Spinal cord (tissue), 10 donors: ENCODE data around the gene TNNT2. TPM values are rescaled to one million over a fixed set of nuclear protein-coding genes. Genes with fewer than 3 reads are reported as not detected.

Experiments used
- DNase-seq, 6 donors: peaks; one replicate each; pipeline versions ENCODE4 v3.0.0 to v3.0.0-alpha.2; 2013 to 2015; ENCODE audit warnings: low spot score in 6 of 6, low read depth in 4 of 6
- H3K27ac ChIP-seq: one replicate; pipeline ENCODE4 v1.5.1; 2013; ENCODE audit warnings: low read depth, low read length, control low read depth
- H3K27me3 ChIP-seq: one replicate; pipeline ENCODE4 v1.6.1; 2013; ENCODE audit warnings: low read length; ENCODE audit not compliant: control insufficient read depth, insufficient read depth
- H3K36me3 ChIP-seq: one replicate; pipeline ENCODE4 v1.6.1; 2013; ENCODE audit warnings: low read length; ENCODE audit not compliant: control insufficient read depth, insufficient read depth
- H3K4me1 ChIP-seq: one replicate; pipeline ENCODE4 v1.6.1; 2013; ENCODE audit warnings: low read length; ENCODE audit not compliant: control insufficient read depth, insufficient read depth
- H3K4me3 ChIP-seq: one replicate; pipeline ENCODE4 v1.5.1; 2013; ENCODE audit warnings: low read depth, low read length, control low read depth
- H3K9me3 ChIP-seq: one replicate; pipeline ENCODE4 v1.6.1; 2013; ENCODE audit warnings: low read length; ENCODE audit not compliant: control insufficient read depth, insufficient read depth
- WGBS: methylation state at CpG from one replicate; pipeline ENCODE4 v1.1.5; 2013; ENCODE audit warnings: missing lambda C conversion rate; ENCODE audit not compliant: insufficient coverage; 5-methylcytosine and 5-hydroxymethylcytosine counted together
- polyA plus RNA-seq, 2 donors: library from polyadenylated mRNA; unstranded; fragments of 120-200 nt; gene quantifications; one replicate each; pipeline ENCODE4 v1.2.1, GENCODE V29; 2013; ENCODE audit not compliant: insufficient read length in 2 of 2
- total RNA-seq, 2 donors: library from RNA; depleted of rRNA in 1 of 2; stranded (reverse); fragments of 120-200 nt in 1 of 2; fragments of >200 nt in 1 of 2; gene quantifications; one replicate each; pipeline versions ENCODE4 v1.2.3 to v1.2.4, GENCODE V29; 2013 to 2014
- donor health status: healthy.

The TNNT2 gene
- total and polyA plus RNA-seq, 4 donors = 1.4 to 23.4 (median 4.6) TPM

DNA sequence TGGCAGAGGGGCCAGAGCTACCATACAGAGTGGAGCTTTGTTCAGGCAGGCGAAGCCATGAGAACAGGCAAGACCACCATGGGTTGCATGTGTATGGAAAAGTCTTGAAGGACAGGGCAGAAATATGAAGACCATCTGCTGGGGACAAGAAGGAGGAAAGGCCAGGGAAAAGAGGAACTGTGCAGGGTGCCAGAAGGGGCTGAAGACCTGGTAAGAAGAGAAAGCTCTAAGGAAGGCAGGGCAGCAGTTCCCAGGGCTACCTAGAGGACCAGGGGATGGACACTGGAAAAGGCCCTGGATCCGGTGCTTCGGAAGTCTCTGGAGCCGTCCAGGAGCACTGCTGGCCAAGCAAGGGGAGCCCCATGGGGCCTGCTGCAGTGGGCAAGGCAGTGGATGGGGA, 50.8 kb downstream of the TNNT2 start:
- WGBS = 78% methylated on average over 4 of the region's 4 CpGs
- no peaks in the 10 kb centered on the region for H3K4me1 ChIP-seq
- H3K9me3 ChIP-seq = no peaks in the 10 kb centered on the region
- H3K27ac ChIP-seq = no peak overlapping the region
- no peaks in the 10 kb centered on the region for H3K27me3 ChIP-seq
- DNase-seq = no peak
- H3K36me3 ChIP-seq = no peaks in the 10 kb centered on the region
- no peak overlapping the region for H3K4me3 ChIP-seq

DNA sequence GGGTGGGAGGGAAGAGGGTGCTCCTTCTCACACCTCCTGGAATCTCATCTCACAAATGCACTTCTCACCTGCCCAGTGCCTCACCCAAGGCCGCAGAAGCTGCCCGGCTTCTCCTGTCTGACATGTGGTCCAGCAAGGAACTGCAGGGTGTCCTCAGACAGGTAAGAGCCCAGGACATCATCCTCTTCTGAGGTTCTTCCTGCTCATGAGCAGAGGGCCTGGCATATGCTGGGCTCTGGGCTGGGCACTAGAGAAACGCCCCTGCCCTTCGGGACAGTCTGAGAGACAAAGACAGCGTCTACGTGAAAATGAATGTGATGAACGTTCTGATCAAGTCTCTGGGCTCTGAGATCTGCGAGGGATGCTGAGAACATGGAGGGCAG, 51.8 kb downstream of the TNNT2 start:
- H3K9me3 ChIP-seq = no peaks in the 10 kb centered on the region
- DNase-seq = no peak
- H3K4me3 ChIP-seq = no peak overlapping the region
- WGBS = 91% methylated on average over 8 of the region's 8 CpGs
- no peaks in the 10 kb centered on the region for H3K4me1 ChIP-seq
- H3K27me3 ChIP-seq = no peaks in the 10 kb centered on the region
- H3K36me3 ChIP-seq = no peaks in the 10 kb centered on the region
- H3K27ac ChIP-seq = no peak overlapping the region

DNA sequence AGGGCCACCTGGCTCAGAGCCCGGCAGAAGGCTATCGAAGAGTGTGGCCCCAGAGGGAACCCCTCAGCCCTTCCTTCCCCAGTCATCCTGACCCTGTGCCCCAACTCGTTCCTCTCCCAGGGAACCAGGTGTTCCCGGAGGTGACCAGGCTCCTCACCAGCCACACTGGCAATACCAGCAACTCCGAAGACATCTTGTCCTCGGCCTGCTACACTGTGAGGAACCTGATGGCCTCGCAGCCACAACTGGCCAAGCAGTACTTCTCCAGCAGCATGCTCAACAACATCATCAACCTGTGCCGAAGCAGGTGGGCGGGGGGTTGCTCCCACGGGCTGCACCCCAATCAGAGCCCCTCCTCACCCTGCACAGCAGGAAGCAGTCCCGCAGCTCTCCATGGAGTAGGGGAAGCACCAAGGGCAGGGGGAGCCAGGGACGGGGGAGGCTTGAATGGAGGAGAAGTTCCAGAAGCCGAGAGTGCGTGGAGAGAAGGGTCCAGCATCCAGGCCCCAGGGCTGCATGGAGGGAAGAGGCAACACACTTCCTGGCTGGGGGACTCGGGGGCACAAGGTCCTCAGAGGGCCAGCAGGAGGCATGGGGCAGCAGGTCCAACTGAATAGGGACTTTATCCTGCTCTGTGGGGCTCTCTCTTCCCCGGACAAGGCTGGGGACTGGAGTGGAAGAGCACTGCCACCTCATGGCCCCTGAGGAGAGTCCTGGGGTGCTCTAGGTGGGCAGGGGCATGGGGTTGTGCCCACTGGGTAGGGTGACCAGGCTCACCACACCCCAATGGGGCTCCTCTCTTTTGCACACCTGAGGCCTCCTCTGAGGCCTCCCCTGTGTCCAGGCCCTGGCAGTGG, 52.4 kb downstream of the TNNT2 start:
- WGBS = 75% methylated on average over 11 of the region's 16 CpGs

DNA sequence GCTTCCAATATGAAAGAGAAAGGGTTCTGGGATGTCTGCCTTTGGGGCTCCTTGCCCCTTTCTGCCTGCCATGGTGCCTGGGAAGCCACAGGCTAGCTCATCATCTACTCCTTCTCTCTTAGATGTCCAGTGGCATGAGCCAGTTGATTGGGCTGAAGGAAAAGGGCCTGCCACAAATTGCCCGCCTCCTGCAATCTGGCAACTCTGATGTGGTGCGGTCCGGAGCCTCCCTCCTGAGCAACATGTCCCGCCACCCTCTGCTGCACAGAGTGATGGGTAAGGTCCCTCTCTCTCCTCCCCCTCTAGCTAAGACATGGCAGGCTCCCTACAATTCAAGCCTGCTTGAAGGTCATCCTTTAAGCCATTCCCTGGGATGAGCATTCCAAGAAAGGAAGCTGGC, 53.2 kb downstream of the TNNT2 start:
- WGBS = 92% methylated on average over 4 of the region's 4 CpGs
- H3K4me1 ChIP-seq = no peaks in the 10 kb centered on the region

More for the DNA sequence above, 52.4 kb downstream of the TNNT2 start:
- no peak for DNase-seq
- H3K27me3 ChIP-seq = no peaks in the 10 kb centered on the region
- no peak overlapping the region for H3K4me3 ChIP-seq
- no peak overlapping the region for H3K27ac ChIP-seq
- H3K36me3 ChIP-seq = no peaks in the 10 kb centered on the region
- H3K9me3 ChIP-seq = no peaks in the 10 kb centered on the region
- H3K4me1 ChIP-seq = no peaks in the 10 kb centered on the region

DNA sequence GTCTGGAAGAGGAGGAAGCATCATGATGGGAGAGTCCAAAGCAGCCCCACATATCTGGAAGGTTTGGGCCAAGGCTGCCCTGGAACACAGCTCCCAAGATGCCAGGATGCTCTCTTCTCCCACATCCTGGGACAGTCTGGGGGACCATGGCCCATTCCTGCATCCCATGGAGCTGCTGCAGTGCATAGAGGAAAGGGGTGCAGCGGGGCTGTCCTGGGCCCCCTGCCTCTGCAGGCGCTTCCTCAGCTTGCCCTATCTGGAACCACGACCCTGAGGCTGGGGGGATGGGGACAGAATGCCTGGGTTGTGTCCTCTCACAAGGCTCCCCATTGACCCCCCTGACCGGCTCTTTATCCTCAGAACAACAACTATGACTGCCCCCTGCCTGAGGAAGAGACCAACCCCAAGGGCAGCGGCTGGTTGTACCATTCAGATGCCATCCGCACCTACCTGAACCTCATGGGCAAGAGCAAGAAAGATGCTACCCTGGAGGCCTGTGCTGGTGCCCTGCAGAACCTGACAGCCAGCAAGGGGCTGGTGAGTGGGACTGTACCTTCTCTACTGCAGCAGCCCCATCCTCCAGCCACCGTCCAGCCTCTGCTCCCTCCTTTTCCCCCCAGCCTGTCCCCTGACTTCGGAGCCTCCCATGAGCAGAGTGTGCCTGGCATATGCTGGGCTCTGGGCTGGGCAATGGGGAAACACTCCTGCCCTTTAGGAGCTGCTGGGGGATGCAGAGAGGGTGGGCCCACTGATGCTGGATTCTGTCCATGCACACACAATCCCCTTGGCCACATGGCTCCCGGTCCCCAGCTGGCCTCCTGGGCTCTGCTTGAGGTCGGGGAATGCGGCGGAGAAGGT, 54.6 kb downstream of the TNNT2 start:
- Histone ChIP-seq H3K36me3 (no peaks in the 10 kb centered on the region), H3K27me3 (no peaks in the 10 kb centered on the region), H3K4me3 (no peak overlapping the region), H3K4me1 (no peaks in the 10 kb centered on the region), H3K27ac (no peak overlapping the region), H3K9me3 (no peaks in the 10 kb centered on the region)
- WGBS = 87% methylated on average over 9 of the region's 12 CpGs
- no peak for DNase-seq

More for the DNA sequence above, 53.2 kb downstream of the TNNT2 start:
- Histone ChIP-seq H3K27me3 (no peaks in the 10 kb centered on the region), H3K4me3 (no peak overlapping the region), H3K9me3 (no peaks in the 10 kb centered on the region), H3K27ac (no peak overlapping the region), H3K36me3 (no peaks in the 10 kb centered on the region)
- DNase-seq = no peak

DNA sequence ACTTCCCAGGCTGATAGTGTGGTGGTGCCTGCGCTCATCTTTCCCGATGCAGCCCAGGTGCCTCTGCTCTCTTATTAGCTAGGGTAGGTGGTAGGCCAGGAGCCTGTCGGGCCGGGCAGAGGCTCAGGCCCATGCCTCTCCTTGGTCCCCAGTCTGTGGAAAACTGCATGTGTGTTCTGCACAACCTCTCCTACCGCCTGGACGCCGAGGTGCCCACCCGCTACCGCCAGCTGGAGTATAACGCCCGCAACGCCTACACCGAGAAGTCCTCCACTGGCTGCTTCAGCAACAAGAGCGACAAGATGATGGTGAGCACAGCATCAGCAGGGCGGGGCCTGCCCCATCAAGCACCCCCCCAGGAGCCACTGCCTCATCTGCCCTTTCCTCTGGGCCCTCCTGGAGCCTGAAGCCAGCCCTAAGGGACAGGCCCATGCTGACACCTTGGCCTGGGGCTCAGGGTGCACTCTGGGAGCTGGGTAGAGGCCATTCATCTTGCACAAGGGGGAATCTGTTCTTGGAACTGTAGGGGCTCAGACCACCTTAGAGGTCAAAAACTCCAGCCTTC, 55.6 kb downstream of the TNNT2 start:
- H3K4me3 ChIP-seq = no peak overlapping the region
- WGBS = 88% methylated on average over 15 of the region's 15 CpGs
- no peak overlapping the region for H3K27ac ChIP-seq
- H3K9me3 ChIP-seq = no peaks in the 10 kb centered on the region
- H3K4me1 ChIP-seq = no peaks in the 10 kb centered on the region
- H3K27me3 ChIP-seq = no peaks in the 10 kb centered on the region
- no peaks in the 10 kb centered on the region for H3K36me3 ChIP-seq
- DNase-seq = no peak

DNA sequence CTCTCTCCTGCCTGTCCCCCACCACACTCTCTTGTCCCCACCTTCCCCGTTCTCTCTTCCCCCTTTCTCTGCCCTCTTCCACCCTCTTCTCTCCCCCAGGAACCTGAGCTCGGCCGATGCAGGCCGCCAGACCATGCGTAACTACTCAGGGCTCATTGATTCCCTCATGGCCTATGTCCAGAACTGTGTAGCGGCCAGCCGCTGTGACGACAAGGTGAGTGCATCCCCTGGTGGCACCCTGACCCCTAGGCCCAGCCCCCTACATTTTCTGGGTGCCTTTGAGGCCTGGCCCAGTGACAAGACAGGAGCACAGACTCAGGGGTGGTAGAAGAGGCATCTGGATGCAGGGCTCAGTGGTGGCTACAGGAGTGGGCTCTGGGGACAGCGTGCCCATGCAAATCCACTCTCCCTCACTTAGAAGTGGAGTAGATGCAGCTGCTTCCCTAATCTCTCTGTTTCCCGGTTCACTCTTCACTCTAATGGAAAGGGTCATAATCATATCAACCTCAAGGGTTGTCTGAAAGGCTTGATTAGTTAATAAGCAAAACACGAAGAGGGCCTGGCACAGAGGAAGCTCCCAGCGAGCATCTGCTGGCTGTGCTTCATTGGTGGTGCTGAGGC, 57.2 kb downstream of the TNNT2 start:
- Histone ChIP-seq H3K4me1 (no peaks in the 10 kb centered on the region), H3K27me3 (no peaks in the 10 kb centered on the region), H3K36me3 (no peaks in the 10 kb centered on the region), H3K4me3 (no peak overlapping the region), H3K27ac (no peak overlapping the region), H3K9me3 (no peaks in the 10 kb centered on the region)
- WGBS = 69% methylated on average over 10 of the region's 12 CpGs
- DNase-seq = no peak

DNA sequence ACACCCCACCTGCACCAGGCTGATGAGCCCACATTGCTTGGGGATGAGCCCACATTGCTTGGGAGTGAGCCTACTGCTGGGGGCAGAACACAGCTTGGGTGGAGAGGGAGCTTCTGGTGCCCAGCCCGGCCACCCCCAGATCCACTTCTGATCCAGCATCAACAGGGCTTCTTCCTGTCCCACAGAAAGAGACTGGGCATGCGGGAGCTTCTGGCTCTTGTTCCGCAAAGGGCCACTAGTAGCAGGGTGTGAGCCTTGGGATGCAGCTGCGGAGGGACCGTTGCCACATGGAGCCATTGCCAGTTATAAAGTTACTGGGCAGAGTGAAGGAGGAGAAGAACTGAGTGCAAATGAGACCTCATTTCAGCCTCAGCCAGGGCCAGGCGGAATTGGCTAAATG, 57.8 kb downstream of the TNNT2 start:
- DNase-seq = no peak
- H3K27ac ChIP-seq = no peak overlapping the region
- H3K36me3 ChIP-seq = no peaks in the 10 kb centered on the region
- H3K27me3 ChIP-seq = peaks cover 2% of the 10 kb centered on the region
- H3K4me3 ChIP-seq = no peak overlapping the region
- WGBS = 96% methylated on average over 5 of the region's 6 CpGs
- H3K9me3 ChIP-seq = no peaks in the 10 kb centered on the region
- H3K4me1 ChIP-seq = no peaks in the 10 kb centered on the region

DNA sequence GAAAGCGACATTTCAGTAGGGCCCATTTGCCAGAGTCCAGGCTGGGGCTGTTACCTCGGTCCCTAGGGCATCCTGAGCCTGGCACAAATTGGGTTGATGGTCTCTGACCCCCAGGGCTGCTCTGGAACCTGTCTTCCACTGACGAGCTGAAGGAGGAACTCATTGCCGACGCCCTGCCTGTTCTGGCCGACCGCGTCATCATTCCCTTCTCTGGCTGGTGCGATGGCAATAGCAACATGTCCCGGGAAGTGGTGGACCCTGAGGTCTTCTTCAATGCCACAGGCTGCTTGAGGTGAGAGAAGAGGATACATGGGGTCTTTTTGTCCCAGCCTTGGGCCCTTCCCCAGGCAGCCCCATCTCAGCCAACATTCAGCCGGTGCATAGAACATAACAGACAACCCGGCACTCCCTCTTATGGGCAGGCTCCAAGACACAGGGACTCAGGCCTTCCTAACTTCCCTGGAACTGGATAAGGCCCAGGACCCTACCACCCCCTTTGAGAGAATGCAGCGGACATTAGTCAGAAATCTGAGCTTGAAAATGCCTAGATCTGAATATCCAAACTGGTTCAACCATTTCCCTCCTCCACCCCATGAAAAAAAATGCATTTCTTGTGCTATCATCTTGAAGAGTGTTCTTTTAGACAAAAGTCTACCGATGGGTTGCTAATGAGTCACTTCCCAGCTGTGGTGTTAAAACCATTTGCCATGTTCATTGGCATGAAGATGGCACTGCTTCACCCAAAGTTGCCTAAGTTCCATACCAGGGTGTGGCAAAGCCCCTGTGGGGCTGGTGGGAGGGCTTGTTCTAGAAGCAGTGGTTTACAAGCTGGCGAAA, 58.8 kb downstream of the TNNT2 start:
- no peak for DNase-seq
- 80% methylated on average over 10 of the region's 15 CpGs for WGBS
- Histone ChIP-seq H3K27ac (no peak overlapping the region), H3K9me3 (no peaks in the 10 kb centered on the region), H3K4me1 (no peaks in the 10 kb centered on the region), H3K36me3 (no peaks in the 10 kb centered on the region), H3K27me3 (peaks cover 2% of the 10 kb centered on the region), H3K4me3 (no peak overlapping the region)
